Endothelial cell of umbilical vein (primary cell): ENCODE data around the gene IL15. TPM values are rescaled to one million over a fixed set of nuclear protein-coding genes. Genes with fewer than 3 reads are reported as not detected.

Source experiments
- BruUV-seq: library from RNA; stranded (reverse); fragments of 400-500 nt; replicated peaks from 2 replicates; lab custom pipeline; 2021; lab: Mats Ljungman, UMichigan
- CTCF ChIA-PET: fragments of 300-600, 350-600 bp; sonication (Branson Sonifier 250); formaldehyde crosslinking; loops from one replicate; lab custom pipeline; 2021; ENCODE audit warnings: antibody characterized with exemption, inconsistent platforms; lab: Charles Lee
- POLR2A ChIA-PET: fragments of 300-600, 350-600 bp; sonication (Branson Sonifier 250); formaldehyde crosslinking; loops from one replicate; lab custom pipeline; 2021; ENCODE audit warnings: antibody characterized with exemption, inconsistent platforms; lab: Charles Lee
- DNase-seq: peaks from one replicate; pipeline ENCODE4 v3.0.0-alpha.2; 2011; ENCODE audit warnings: low read depth, low spot score
- FAIRE-seq: peaks from 2 replicates; lab custom pipeline; 2011; peaks lifted over from hg19 to GRCh38; lab: Jason Lieb, UNC
- H2AFZ ChIP-seq: 2 replicates; pipeline ENCODE4 v1.6.0; 2012; ENCODE audit warnings: low read depth, low read length, control low read depth, inconsistent platforms
- H3K27ac ChIP-seq: 2 replicates; pipeline ENCODE4 v1.5.1; 2011; ENCODE audit warnings: low read depth, mild to moderate bottlenecking, control low read depth, low read length, moderate library complexity; ENCODE audit not compliant: insufficient read depth
- H3K27me3 ChIP-seq, 2 experiments: 2 replicates each; pipeline versions ENCODE4 v1.6.0 to v1.6.1; 2011; ENCODE audit warnings: low read length in 2 of 2, mixed read lengths in 1 of 2; ENCODE audit not compliant: control insufficient read depth in 2 of 2, insufficient read depth in 2 of 2
- H3K36me3 ChIP-seq, 2 experiments: 2 replicates in 1 of 2; 3 replicates in 1 of 2; pipeline ENCODE4 v1.5.1; 2011; ENCODE audit warnings: low read length in 2 of 2, mild to moderate bottlenecking in 1 of 2, moderate library complexity in 1 of 2; ENCODE audit not compliant: control insufficient read depth in 2 of 2, insufficient read depth in 2 of 2; ENCODE audit errors: extremely low read depth in 1 of 2
- H3K4me1 ChIP-seq: 3 replicates; pipeline ENCODE4 v1.5.1; 2011; ENCODE audit warnings: mild to moderate bottlenecking, low read length; ENCODE audit not compliant: control insufficient read depth, insufficient read depth; ENCODE audit errors: extremely low read depth
- H3K4me2 ChIP-seq: 2 replicates; pipeline ENCODE4 v1.6.1; 2011; ENCODE audit warnings: low read length, control low read depth, mixed read lengths; ENCODE audit not compliant: insufficient read depth
- H3K4me3 ChIP-seq, 3 experiments: fragments of 200-600 bp in 1 of 3; sonication (generic), shearing (Covaris generic) in 1 of 3; replicated peaks in 1 of 3; 2 replicates each; pipeline ENCODE4 v1.5.1; 2011 to 2016; ENCODE audit warnings: control low read depth in 3 of 3, low read length in 3 of 3, mild to moderate bottlenecking in 2 of 3, inconsistent platforms in 1 of 3, low read depth in 1 of 3, moderate library complexity in 1 of 3; ENCODE audit not compliant: insufficient read depth in 1 of 3
- H3K79me2 ChIP-seq: 2 replicates; pipeline ENCODE4 v1.6.0; 2012; ENCODE audit warnings: low read length, inconsistent platforms; ENCODE audit not compliant: control insufficient read depth, insufficient read depth
- H3K9ac ChIP-seq: replicated peaks from 2 replicates; pipeline ENCODE3; 2011; ENCODE audit warnings: low read length, control low read depth; ENCODE audit not compliant: insufficient read depth; ENCODE audit errors: extremely low read depth
- H3K9me1 ChIP-seq: replicated peaks from 3 replicates; pipeline ENCODE4 v1.6.0; 2011; ENCODE audit warnings: mild to moderate bottlenecking, low read length; ENCODE audit not compliant: control insufficient read depth, insufficient read depth; ENCODE audit errors: extremely low read depth
- H3K9me3 ChIP-seq: replicated peaks from 2 replicates; pipeline ENCODE4 v1.5.1; 2012; ENCODE audit warnings: low read length, inconsistent platforms; ENCODE audit not compliant: control insufficient read depth, insufficient read depth
- H4K20me1 ChIP-seq: replicated peaks from 2 replicates; pipeline ENCODE3; 2011; ENCODE audit warnings: mild to moderate bottlenecking, low read length; ENCODE audit not compliant: control insufficient read depth, insufficient read depth; ENCODE audit errors: extremely low read depth
- EZH2 ChIP-seq: IDR thresholded peaks from 2 replicates; pipeline ENCODE4 v1.6.1; 2012; ENCODE audit warnings: borderline replicate concordance, low read depth, mild to moderate bottlenecking, moderate library complexity, low read length, inconsistent platforms; ENCODE audit not compliant: severe bottlenecking
- FOS ChIP-seq: IDR thresholded peaks from 2 replicates; pipeline ENCODE4 v1.6.1; 2011; ENCODE audit warnings: mild to moderate bottlenecking, low read length, moderate library complexity, borderline replicate concordance; ENCODE audit not compliant: insufficient read depth
- GATA2 ChIP-seq: IDR thresholded peaks from 2 replicates; pipeline ENCODE4 v1.7.0; 2011; ENCODE audit warnings: low read depth, mild to moderate bottlenecking, moderate library complexity, mixed read lengths, low read length; ENCODE audit not compliant: insufficient read length, insufficient read depth
- JUN ChIP-seq: IDR thresholded peaks from 2 replicates; pipeline ENCODE4 v1.6.1; 2011; ENCODE audit warnings: borderline replicate concordance, low read depth; ENCODE audit not compliant: insufficient read length, insufficient read depth
- MYC ChIP-seq: IDR thresholded peaks from one replicate; pipeline ENCODE4 v1.6.1; 2011; ENCODE audit warnings: mild to moderate bottlenecking, low read depth, low read length
- POLR2A ChIP-seq: IDR thresholded peaks from 2 replicates; pipeline ENCODE4 v1.6.1; 2012; ENCODE audit warnings: low read depth, mild to moderate bottlenecking, control low read depth, low read length
- POLR2AphosphoS5 ChIP-seq: IDR thresholded peaks from 2 replicates; pipeline ENCODE4 v1.6.1; 2012; ENCODE audit warnings: low read depth, mild to moderate bottlenecking, control low read depth, low read length, moderate library complexity; ENCODE audit not compliant: insufficient read depth
- dilution Hi-C: fragments of 300-500 bp; cut with MboI; formaldehyde crosslinking; loops from one replicate; pipeline ENCODE4 v1.15.0; 2019; ENCODE audit warnings: low sequenced_read_pairs; ENCODE audit not compliant: extremely low pct_ligation_motif_present
- intact Hi-C: fragments of 100-400 bp; cut with micrococcal nuclease; formaldehyde crosslinking; loops from one replicate; pipeline ENCODE4 v1.10.0; 2022
- polyA plus RNA-seq, 4 experiments: library from polyadenylated mRNA; depleted of rRNA in 3 of 4; stranded (reverse) in 3 of 4; unstranded in 1 of 4; fragments of >200 nt; gene quantifications; 2 replicates each; pipeline versions ENCODE4 v1.2.1 to v1.2.3, GENCODE V29; 2011 to 2012; ENCODE audit warnings: missing spikeins in 1 of 4
- total RNA-seq: library from RNA; stranded (reverse); gene quantifications from 2 replicates; pipeline ENCODE4 v1.2.3, GENCODE V29; 2021
- TF ChIP-seq, protein P1 (sequence below): IDR thresholded peaks from 2 replicates; pipeline ENCODE4 v1.6.1; 2011; ENCODE audit not compliant: insufficient read depth, insufficient read length
- TF ChIP-seq, protein P2 (sequence below), 2 donors: IDR thresholded peaks; 1 replicate in 1 of 2; 2 replicates in 1 of 2; pipeline ENCODE4 v1.5.1; 2011; ENCODE audit warnings: low read length in 2 of 2, mild to moderate bottlenecking in 2 of 2, moderate library complexity in 2 of 2, control low read depth in 1 of 2, inconsistent platforms in 1 of 2, low read depth in 1 of 2; ENCODE audit not compliant: insufficient read depth in 1 of 2; ENCODE audit errors: extremely low read depth in 1 of 2

IL15 gene
- total and polyA plus RNA-seq, 2 donors (not counting 3 experiments of a cell fraction or from before 2014, with no cell fraction given), result 3.0 to 3.1 TPM

DNA sequence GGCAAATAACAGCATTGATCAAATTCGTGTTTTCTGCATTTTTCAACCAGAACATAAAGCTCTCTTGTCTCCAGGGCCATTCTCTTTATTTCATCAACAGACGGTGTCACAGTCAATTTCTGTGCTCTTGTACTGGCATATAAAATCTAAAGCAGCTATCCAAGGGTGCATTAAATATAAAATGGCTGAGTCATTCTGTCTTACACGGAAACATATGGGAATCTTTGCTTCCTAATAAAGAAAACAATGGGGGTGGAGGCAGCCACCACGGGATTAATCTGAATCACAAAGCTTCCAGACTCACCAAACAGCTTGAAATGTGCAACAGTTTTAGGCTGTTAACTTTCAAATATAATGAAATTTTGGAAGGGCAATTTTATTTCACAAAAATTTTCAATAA is 132.6 kb downstream of the IL15 start:
- intact Hi-C loops, result loop anchor here (1.0 to 10.0 kb wide), 4 partner anchors 23 to 1746 kb away; partner anchors contain the start of gene SMARCA5
- Histone ChIP-seq H2AFZ (peak overlapping the region; percentile 77), H3K4me3 (no peak overlapping the region), H3K36me3 (no peaks in the 10 kb centered on the region), H3K9ac (peak overlapping the region; percentile 39), H3K27me3 (no peaks in the 10 kb centered on the region), H3K9me1 (no peaks in the 10 kb centered on the region), H3K27ac (peak overlapping the region; percentile 87), H3K9me3 (no peaks in the 10 kb centered on the region), H3K4me1 (peaks cover 13% of the 10 kb centered on the region), H3K4me2 (peak overlapping the region; percentile 61), H3K79me2 (no peaks in the 10 kb centered on the region), H4K20me1 (no peaks in the 10 kb centered on the region)
- ChIA-PET CTCF (interaction anchor here (0.7 to 1.8 kb wide), 7 partner anchors 34 to 582 kb away, joined by 3 to 10 read pairs (median 3); no protein-coding TSS in a partner anchor), POLR2A (no interaction called here)
- FAIRE-seq, result peak; percentile 62
- dilution Hi-C loops, result no loop called here
- BruUV-seq, result no TSS peak
- TF ChIP-seq POLR2A, result no peak
- TF ChIP-seq MYC, result no peak
- TF ChIP-seq, protein P1, sequence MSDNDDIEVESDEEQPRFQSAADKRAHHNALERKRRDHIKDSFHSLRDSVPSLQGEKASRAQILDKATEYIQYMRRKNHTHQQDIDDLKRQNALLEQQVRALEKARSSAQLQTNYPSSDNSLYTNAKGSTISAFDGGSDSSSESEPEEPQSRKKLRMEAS, result no peak
- TF ChIP-seq, protein P2, sequence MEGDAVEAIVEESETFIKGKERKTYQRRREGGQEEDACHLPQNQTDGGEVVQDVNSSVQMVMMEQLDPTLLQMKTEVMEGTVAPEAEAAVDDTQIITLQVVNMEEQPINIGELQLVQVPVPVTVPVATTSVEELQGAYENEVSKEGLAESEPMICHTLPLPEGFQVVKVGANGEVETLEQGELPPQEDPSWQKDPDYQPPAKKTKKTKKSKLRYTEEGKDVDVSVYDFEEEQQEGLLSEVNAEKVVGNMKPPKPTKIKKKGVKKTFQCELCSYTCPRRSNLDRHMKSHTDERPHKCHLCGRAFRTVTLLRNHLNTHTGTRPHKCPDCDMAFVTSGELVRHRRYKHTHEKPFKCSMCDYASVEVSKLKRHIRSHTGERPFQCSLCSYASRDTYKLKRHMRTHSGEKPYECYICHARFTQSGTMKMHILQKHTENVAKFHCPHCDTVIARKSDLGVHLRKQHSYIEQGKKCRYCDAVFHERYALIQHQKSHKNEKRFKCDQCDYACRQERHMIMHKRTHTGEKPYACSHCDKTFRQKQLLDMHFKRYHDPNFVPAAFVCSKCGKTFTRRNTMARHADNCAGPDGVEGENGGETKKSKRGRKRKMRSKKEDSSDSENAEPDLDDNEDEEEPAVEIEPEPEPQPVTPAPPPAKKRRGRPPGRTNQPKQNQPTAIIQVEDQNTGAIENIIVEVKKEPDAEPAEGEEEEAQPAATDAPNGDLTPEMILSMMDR (IDR thresholded peaks at IDR 0.05; ENCODE audit: extremely low read depth in 1 of 2, insufficient read depth in 1 of 2, low read depth in 1 of 2, low read length in 2 of 2), result no peak
- peak; percentile 85 for TF ChIP-seq FOS
- no peak for TF ChIP-seq EZH2
- TF ChIP-seq GATA2, result peak; percentile 33
- TF ChIP-seq POLR2AphosphoS5, result peak; percentile 59
- TF ChIP-seq JUN, result peak; percentile 75
- DNase-seq, result peak; percentile 93
